ENCODE results near the gene CES4A.
"Not testable (repeated sequence)": the region's sequence is repeated elsewhere in the genome, so short reads cannot be mapped to it uniquely, and the experiment has no call there.

CES4A gene

GRCh38 chr16:66993558-66993957 lies 5.2 kb downstream of the CES4A start:
- DNase-seq: not testable (repeated sequence)

DNA sequence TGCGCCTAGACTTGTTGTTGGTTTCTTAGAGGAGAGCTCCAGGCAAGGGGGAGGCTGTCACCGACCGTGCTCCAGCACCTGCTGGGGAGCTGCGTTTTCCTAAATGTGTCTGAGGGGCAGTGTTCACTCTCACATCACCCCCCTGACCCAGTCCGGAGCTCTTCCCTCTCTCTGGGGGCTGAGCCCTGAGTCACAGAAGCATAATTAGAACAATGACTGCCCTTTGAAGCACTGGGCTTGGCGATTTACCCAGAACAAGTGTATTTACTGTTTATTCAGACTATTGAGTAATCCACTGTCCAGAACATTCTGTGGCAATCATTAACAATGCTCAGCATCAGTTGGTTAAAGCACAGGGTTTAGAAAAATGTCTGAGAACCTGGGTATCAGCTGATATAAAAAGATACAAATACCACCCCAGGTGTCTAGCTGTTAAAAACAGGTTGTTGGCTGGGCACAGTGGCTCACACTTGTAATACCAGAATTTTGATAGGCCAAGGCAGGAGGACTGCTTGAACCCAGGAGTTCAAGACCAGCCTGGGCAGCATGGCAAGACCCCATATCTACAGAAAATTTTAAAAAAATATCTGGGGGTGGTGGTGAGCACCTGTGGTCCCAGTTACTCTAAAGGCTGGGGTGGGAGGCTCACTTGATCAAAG lies 8.1 kb downstream of the CES4A start:
- DNase-seq: peak; percentile 59

DNA sequence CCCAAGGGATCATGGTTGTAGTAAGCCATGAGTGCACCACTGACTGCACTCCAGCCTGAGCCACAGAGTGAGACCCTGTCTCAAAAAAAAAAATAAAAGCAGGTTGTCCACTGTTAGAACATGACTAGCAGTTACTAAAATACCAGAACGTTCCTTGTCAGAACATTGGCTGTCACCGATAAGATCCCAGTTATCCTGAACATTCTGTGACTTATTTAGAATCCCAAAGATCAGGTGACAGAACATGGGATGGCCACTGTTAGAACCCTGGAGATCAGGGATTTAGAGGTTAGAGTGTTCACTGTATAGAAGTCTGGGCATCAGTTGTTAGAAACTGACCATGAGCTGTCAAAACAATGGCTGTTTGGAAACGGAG lies 8.6 kb downstream of the CES4A start:
- DNase-seq: no peak

GRCh38 chr16:67000384-67001351 lies 12.3 kb downstream of the CES4A start:
- peak; percentile 91 for DNase-seq

GRCh38 chr16:67001726-67002125 lies 13.3 kb downstream of the CES4A start:
- DNase-seq: no peak

GRCh38 chr16:67006930-67007658 lies 18.7 kb downstream of the CES4A start:
- no peak for DNase-seq

- DNase-seq: no peak
These were observed 20.8 kb downstream of the CES4A start for GRCh38 chr16:67009158-67009557.

- no peak for DNase-seq
These were observed 22.9 kb downstream of the CES4A start for GRCh38 chr16:67011274-67011673.

- peak; percentile 49 for DNase-seq
These were observed 24.9 kb downstream of the CES4A start for GRCh38 chr16:67013233-67013822.

GRCh38 chr16:67013823-67014633 lies 25.6 kb downstream of the CES4A start:
- DNase-seq: peak; percentile 72

DNA sequence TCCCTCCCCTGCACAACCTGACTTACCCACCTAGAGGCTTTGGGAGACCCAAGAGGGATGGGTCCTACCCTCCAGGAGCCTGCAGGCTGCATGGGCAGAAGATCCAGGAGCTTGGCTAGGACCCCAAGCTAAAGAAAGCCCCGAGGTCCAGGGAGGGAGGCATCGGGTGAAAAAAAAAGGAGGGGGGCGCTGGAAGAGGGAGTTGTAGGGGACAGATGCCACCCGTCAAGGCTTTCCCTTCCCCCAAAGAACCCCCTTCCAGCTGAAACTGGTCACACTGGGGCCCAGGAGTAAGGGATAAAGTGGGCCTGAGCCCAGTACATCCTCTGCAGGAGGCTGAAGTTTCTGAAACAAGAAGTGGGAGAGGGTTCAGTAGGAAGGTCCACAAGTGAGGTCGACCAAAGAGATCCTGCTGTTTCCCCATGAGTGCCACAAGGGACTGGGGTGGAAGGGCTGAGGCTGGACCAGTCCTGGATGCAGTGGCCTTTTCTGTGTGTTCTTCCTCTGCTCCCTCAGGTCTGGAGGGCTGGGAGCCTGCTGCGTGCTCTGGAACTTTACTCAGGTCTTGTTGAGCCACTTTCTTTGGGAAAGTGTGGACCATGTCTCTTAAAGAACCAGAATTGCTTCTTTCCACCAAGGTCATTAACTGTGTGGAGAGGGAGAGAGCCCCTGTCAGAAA lies 26.4 kb downstream of the CES4A start:
- DNase-seq: no peak

DNA sequence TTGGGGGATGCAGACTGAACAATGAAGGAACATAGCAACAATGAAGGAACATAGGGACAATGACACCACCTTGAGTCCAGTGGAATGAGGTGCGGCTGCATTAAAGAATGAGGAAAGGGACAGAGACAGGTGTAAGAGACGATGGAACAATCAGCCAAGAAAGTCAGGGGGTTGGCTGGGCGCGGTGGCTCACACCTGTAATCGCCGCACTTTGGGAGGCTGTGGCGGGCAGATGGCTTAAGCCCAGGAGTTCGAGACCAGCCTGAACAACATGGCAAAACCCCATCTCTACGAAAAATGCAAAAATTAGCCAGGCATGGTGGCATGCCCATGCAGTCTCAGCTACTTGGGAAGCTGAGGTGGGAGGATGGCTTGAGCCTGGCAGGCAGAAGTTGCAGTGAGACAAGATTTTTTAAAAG lies 26.9 kb downstream of the CES4A start:
- peak; percentile 26 for DNase-seq

- no peak for DNase-seq
These were observed 27.8 kb downstream of the CES4A start for GRCh38 chr16:67016143-67016542.

DNA sequence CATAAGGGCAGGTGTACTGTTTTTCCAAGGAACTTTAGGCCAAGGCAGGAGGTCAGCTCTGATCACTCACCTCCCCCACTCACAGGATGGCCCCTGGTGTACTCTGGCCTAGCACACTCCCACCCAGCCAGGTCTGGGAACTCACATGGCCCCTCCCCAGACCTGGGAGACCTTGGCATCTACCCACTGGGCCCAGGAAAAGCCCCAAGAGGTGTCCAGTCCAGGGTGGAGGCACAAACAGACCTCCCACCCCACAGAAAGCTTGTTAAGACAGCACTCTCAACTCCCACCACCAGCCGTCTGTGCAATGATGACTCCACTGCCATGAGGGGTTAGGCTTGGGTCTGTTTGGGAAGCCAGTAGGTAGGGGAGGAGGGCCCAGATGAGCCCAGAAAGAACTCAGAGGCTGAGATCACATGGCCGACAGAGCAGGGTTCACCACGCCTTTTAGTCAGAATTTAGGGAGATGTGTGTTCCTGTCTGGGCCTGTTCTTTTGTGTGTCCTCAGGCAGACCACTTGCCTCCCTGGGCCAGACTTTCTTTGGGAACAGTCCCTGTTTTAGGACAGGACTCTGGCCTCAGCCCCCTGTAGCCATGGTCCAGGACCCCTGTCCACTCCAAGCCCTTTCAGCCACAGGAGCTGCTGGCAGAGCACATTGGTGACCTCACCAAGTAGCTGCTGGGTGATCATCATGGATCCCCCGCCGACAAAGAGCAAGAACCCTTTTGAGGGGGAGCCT lies 28.5 kb downstream of the CES4A start:
- DNase-seq: no peak

GRCh38 chr16:67017421-67017750 lies 29.0 kb downstream of the CES4A start:
- no peak for DNase-seq

DNA sequence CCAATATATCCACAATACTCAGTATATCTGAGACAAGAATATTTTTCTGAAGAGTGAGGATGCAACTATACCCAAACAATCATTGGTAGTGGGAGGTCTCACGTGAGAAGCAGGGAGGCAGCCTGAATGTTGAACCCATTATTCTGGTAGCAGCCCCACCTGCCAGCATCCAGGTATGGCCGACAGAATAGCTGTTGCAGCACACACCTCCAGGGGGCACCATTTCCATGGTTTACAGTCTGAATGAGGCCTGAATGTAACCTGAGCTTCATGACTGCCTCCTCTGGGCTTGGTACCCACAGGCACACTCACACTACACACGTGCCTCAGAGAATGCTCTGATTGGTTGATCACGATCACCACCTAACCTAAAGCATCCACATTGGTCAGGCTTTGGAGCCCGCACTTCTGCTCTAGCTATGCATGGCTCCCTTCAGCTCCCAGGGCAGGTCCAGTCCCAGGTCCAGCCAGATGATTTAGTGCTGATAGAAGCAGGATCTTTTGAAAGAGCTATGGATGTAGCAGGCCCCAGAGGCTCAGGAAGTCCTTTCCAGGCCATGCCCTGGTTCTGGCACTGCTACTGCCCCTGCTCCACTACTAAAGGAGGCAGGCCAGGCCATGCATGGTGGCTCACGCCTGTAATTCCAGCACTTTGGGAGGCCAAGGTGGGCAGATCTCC lies 29.6 kb downstream of the CES4A start:
- peak; percentile 97 for DNase-seq

- no peak for DNase-seq
These were observed 30.8 kb downstream of the CES4A start for GRCh38 chr16:67019171-67019570.

DNA sequence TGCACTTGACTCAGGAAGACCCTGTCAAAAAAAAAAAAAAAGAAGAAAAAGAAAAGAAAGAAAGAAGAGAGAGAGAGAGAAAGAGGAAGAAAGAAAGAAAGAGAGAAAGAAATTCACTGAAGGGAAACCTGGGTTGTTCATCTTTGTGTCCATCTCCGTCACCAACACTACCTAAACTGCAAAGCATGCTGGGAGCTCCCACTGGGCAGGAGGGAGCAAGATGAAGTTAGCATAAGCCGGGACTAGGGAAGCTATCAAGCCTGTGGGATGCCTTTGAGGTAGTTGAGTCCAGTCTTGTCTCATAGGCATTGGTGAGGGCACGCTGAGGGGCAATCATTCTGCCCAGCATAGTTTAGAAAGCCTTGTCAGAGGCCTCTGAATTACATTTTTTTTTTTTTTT lies 32.9 kb downstream of the CES4A start:
- no peak for DNase-seq

DNA sequence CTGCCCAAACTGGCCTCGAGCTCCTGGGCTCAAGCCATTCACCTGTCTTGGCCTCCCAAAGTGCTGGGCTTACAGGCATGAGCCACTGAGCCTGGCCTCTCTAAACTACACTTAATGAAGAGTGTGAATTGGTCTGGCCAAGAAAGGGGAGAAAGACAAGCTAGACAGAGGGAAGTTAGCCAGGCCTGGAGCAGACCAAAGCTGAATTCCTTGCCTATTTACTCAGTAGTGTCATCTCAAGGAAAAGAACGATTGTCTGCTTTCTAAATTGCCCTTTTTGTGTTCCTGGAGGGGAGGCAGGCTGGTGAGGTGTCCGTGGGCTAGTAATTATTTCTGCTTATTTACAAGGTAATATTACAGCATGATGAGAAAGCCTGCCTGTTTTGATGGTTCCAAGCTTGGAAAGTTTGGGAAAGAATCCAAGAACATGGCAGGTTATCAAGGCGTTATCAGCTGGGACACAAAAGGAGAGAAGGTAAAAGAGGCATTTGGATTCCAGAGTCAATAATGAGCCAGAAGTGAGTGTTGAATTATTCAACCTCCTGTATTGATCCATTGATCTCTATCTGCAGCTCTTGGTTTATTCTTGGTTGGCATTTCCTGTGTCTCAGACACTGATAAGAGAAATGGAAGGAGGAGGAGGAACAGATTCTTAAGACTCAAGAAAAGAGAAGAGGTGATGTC lies 34.3 kb downstream of the CES4A start:
- DNase-seq: no peak

GRCh38 chr16:67023689-67024088 lies 35.3 kb downstream of the CES4A start:
- no peak for DNase-seq
